Brain pericyte (primary cell): ENCODE data around the gene INSM1.

ENCODE experiments used
- DNase-seq: peaks from one replicate; pipeline ENCODE4 v3.0.0-alpha.2; 2012; ENCODE audit warnings: low read depth, low spot score

Gene INSM1

DNA sequence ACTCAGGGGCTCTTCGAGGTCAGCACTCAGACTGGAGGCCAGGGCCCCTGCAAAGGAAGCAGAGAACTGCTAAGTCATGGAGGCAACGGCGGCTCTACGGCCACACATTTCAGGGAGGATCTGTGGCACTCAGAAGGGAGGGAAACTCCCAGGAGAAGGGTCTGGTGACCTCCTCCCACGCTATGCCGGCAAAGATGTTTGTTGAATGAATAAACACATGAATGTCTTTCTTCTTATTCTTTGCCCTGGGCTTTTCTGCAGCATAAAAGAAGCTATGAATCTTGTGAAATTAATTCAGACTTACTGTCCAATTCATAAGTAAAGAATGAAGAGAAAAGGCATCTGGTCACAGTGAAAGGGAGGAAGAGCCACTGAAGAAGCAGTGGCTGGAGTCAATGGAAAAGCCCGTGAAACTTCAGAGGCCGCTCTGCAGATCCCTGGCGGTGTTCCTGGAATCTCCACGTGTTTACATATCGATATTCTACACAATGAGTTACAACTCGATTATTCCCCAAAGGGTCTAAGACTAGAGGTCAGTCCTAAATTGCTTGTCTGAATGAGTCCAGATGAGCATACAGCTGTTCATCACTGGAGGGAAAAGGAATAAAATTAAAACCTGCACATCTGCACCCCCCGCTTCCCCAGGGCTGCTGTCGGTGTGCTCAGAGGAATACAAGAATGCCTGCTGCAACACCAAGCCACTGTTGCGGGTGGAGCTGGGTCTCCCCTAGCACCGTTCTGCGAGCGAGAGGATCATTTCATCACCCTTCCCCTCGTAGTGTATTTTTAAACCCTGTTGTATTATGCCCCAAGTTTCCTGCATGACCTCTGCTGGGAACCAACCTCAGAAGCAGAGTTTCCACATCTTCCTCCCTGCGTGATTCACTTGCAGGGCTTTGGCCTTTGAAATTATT is 25.6 kb downstream of the INSM1 start:
- DNase-seq = no peak

GRCh38 chr20:20395087-20395486 is 27.2 kb downstream of the INSM1 start:
- no peak for DNase-seq

- DNase-seq = no peak
Observed at GRCh38 chr20:20395903-20396568, 28.1 kb downstream of the INSM1 start.

DNA sequence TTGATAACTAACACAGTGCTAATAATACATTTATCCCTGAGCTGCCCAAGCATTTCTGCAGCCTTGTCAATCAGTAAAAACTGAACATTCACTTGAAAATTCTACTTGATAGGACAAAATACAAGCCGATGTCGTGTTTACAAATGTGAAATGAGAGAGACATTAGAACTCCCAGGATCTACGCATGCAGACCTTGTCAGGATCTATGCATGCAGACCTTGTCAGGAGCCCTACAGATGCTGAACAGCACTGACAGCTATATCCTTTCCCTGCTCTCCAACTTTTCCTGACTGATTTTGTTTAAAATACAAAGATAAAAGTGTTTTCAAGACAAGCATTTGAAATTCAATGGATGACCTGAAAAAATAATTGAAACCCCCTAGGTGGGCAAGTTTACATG is 28.9 kb downstream of the INSM1 start:
- no peak for DNase-seq

GRCh38 chr20:20398123-20398522 is 30.2 kb downstream of the INSM1 start:
- no peak for DNase-seq

- no peak for DNase-seq
Observed at GRCh38 chr20:20399531-20400500, 31.9 kb downstream of the INSM1 start.

GRCh38 chr20:20401991-20402390 is 34.1 kb downstream of the INSM1 start:
- no peak for DNase-seq

DNA sequence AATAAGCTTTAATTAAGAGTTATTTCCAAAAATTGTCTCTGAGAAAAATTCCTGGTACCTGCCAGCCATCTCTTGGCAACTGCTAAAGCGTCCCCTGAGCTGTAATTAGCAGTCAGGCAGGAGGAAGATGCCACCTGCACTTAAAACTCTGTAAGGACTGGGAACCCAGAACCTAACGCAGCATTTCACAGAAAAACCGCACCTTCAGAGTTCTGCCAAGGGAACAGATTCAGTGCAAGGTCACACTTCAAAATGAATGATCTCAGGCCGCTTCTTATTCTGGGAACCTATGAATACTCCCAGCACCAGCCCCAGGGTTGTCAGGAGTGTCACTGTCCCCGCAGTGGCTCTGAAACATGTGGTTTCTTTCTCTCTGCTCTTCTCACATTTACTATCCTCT is 36.7 kb downstream of the INSM1 start:
- DNase-seq = no peak

DNA sequence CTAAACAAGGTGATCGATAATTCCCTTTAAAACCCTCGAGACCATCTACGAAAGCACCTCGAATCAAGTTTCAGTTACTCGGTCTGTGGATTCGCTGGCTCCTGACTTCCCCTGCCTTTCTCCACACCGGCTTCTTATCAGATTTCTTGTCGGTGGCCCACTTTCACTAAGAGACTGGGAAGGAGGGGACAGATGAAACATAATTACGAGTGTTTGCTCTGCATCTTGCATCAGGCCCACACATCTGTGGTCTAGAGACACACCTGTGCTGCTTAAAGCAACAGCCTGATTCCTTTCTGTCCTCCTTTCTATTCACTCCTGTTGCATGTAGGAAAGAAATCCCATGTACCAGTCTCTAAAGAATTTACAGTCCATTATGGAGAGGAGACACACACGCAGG is 37.7 kb downstream of the INSM1 start:
- no peak for DNase-seq

- no peak for DNase-seq
Observed at GRCh38 chr20:20406306-20406705, 38.4 kb downstream of the INSM1 start.

GRCh38 chr20:20407891-20408805 is 40.2 kb downstream of the INSM1 start:
- DNase-seq = no peak

DNA sequence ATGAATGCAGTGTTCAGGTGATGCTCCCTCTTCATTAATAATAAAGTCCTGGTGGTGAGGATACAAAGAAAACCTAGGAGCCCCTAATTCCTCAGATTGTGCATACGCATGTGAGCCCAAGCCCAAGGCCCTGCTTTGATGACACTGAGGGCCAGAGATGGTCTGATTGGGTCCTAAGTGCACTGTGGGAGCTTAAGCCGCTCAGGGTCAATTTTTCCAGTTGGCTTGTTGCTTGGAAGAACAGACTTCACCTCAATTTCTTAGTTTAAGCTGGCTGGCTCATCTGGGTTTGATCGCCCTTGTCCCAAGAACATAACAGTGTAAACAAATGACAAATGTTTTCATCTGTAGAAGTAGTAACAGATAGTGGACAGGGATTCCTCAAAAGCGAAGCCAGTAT is 41.4 kb downstream of the INSM1 start:
- no peak for DNase-seq

- DNase-seq = no peak
Observed at GRCh38 chr20:20410678-20411077, 42.8 kb downstream of the INSM1 start.

DNA sequence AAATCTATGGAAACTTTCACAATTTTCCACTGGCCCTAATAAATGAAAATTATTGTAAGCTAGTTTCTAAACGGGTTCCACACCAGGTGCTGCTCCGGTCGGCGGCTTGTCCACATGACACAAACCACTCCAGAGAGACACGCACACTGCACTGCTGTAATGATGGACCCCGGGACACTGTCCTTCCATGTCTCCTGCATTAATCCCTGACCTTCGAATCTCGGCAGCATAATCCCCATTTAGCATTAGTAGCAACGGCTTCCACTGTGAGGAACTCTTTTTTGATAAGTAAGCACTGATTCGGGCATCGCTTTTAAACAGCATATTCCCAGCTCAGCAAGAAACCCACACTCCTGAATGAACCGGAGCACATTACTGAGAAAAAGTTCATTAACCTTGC is 43.5 kb downstream of the INSM1 start:
- no peak for DNase-seq

- no peak for DNase-seq
Observed at GRCh38 chr20:20411836-20412235, 43.9 kb downstream of the INSM1 start.

DNA sequence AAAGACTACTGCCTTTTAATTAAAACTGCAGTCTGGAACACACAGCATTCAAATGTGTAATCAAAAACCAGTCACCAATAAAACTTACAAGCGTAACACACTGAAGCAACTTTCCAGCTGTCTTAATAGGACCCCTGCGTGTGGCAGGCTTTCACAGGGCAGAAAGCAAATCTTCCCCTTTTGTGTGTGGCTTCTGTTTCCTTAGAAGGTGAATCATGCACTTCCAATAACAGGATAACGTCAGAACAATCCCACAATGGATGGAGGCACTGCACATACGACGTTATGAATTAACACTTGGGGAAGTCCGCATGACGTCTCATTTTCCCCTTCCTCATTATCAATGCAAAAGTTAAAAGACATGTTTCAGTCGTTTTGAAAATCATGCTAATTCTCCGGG is 44.8 kb downstream of the INSM1 start:
- no peak for DNase-seq

DNA sequence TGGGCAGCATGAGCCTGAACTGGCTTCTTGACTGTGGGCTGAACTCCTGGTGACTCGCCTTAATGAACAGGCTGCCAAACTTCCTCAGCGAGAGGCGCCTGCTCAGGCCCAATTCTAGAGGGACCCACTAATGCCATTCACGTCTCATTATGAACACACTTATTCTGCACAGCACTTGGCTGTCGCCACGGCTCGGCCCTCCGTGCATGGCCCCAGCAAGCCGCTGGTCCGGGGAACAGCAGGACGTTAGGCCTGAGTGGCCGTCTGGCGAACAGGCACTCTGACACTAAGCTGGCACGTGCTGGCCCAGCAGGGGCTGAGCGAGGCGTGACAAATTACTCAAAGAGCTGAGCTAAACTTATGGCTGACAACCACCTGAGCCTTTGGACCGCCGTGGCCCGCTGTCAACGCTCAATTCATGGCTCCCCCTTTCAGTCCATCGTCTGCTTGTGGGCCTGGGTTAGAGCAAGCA is 45.9 kb downstream of the INSM1 start:
- no peak for DNase-seq

DNA sequence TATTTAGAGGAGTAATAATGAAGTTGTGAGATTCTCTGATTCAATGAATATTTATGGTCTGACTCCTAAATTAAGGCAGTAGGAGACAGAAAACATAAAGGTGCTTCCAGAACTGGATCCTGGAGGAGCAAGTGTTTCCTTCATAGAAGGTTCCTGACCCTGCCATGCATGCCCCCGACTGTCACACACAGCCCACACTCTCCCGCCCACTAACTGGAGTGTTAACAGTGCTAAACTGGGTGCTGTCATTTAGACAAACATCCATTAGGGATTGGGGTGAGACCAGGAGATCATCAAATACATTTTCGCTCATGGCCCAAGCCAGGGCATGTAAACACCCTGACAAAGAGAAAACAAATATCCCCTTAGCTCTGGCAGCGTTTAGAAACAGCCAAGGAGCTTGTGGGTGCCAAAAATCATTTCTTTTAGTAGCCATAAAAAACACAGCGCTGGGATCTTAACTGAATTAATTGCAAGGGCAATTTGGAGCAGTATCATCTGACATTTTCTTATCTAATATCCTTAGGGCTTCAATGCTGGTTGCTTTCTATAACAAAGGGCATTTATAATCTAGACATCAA is 46.8 kb downstream of the INSM1 start:
- no peak for DNase-seq

- DNase-seq = no peak
Observed at GRCh38 chr20:20415321-20415720, 47.4 kb downstream of the INSM1 start.
